Mammary epithelial cell (primary cell): ENCODE data around the gene RUNX1.

Experiments used
- EZH2 ChIP-seq: IDR thresholded peaks from 2 replicates; pipeline ENCODE4 v1.6.1; 2012; ENCODE audit warnings: low read length, inconsistent platforms, borderline replicate concordance
- TF ChIP-seq, protein P1 (sequence below), 2 donors: IDR thresholded peaks in 1 of 2; conservative IDR thresholded peaks in 1 of 2; 2 replicates each; pipeline ENCODE4 v1.5.1; 2011 to 2012; ENCODE audit warnings: inconsistent platforms in 2 of 2, low read length in 2 of 2, mild to moderate bottlenecking in 2 of 2, control low read depth in 1 of 2, low read depth in 1 of 2; ENCODE audit not compliant: insufficient read depth in 1 of 2; ENCODE audit errors: extremely low read depth in 1 of 2

DNA sequence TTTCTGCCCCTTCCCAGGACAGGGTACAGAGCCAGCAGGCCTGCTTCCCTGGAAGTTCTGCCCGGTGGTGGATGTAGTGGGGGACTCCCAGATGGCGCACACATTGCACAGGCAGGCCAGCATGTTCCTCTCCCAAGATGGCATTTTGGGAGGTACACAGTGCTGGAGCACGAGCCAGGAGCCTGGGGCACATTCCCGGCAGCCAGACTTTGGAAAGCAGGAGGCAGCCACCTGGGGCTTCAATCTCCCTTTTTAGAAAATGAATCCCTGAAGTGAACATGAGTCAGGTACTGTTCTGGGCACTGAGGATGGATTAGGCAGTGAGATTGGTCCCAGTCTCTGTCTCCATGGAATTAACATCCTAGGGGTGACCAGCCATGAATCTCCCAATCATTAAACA, 56.9 kb downstream of the RUNX1 start:
- TF ChIP-seq, protein P1, sequence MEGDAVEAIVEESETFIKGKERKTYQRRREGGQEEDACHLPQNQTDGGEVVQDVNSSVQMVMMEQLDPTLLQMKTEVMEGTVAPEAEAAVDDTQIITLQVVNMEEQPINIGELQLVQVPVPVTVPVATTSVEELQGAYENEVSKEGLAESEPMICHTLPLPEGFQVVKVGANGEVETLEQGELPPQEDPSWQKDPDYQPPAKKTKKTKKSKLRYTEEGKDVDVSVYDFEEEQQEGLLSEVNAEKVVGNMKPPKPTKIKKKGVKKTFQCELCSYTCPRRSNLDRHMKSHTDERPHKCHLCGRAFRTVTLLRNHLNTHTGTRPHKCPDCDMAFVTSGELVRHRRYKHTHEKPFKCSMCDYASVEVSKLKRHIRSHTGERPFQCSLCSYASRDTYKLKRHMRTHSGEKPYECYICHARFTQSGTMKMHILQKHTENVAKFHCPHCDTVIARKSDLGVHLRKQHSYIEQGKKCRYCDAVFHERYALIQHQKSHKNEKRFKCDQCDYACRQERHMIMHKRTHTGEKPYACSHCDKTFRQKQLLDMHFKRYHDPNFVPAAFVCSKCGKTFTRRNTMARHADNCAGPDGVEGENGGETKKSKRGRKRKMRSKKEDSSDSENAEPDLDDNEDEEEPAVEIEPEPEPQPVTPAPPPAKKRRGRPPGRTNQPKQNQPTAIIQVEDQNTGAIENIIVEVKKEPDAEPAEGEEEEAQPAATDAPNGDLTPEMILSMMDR (conservative IDR thresholded peaks at IDR 0.05 in 1 of 2, IDR thresholded peaks at IDR 0.05 in 1 of 2; ENCODE audit: extremely low read depth in 1 of 2, insufficient read depth in 1 of 2, low read depth in 1 of 2, low read length in 2 of 2): no peak
- TF ChIP-seq EZH2: no peak
